SK-N-SH treated with all-trans-retinoic acid at 6 μM for 48 hours (cell line): ENCODE measurements around the gene RRP12.

ENCODE experiments used
- CSDC2 ChIP-seq: fragments of 250-450 bp; sonication (Bioruptor Pico); IDR thresholded peaks from 2 replicates; pipeline ENCODE4 v1.5.0; 2020; ENCODE audit warnings: mild to moderate bottlenecking, moderate library complexity
- GLIS3 ChIP-seq: fragments of 250-450 bp; sonication (Bioruptor Pico); IDR thresholded peaks from 2 replicates; pipeline ENCODE4 v1.5.0; 2020; ENCODE audit warnings: mild to moderate bottlenecking, moderate library complexity
- OSR1 ChIP-seq: fragments of 250-450 bp; sonication (Bioruptor Pico); IDR thresholded peaks from 2 replicates; pipeline ENCODE4 v1.8.0; 2022; ENCODE audit warnings: moderate library complexity, mild to moderate bottlenecking, inconsistent platforms
- PATZ1 ChIP-seq: fragments of 250-450 bp; sonication (Bioruptor Pico); IDR thresholded peaks from 2 replicates; pipeline ENCODE4 v1.8.0; 2020; ENCODE audit warnings: mild to moderate bottlenecking, moderate library complexity, borderline replicate concordance
- POU6F1 ChIP-seq: fragments of 250-450 bp; sonication (Bioruptor Pico); IDR thresholded peaks from 2 replicates; pipeline ENCODE4 v1.8.0; 2021; ENCODE audit warnings: low read depth, mild to moderate bottlenecking, moderate library complexity, borderline replicate concordance
- RARB ChIP-seq: fragments of 250-450 bp; sonication (Bioruptor Pico); IDR thresholded peaks from 2 replicates; pipeline ENCODE4 v1.8.0; 2021; ENCODE audit warnings: mild to moderate bottlenecking, moderate library complexity
- ZFP3 ChIP-seq: fragments of 250-450 bp; sonication (Bioruptor Pico); IDR thresholded peaks from 2 replicates; pipeline ENCODE4 v1.5.0; 2020; ENCODE audit warnings: mild to moderate bottlenecking, moderate library complexity
- ZNF565 ChIP-seq: fragments of 450-650 bp; formaldehyde crosslinking; conservative IDR thresholded peaks from 2 replicates; pipeline ENCODE4 v1.5.0; 2020; ENCODE audit warnings: low read depth, mild to moderate bottlenecking, moderate library complexity

GRCh38 chr10:97336446-97336845 lies 64.7 kb downstream of the RRP12 start:
- no peak for TF ChIP-seq ZFP3
- no peak for TF ChIP-seq POU6F1 (CRISPR knock-in tag)
- TF ChIP-seq PATZ1 (CRISPR knock-in tag): no peak
- TF ChIP-seq OSR1 (CRISPR knock-in tag): no peak
- TF ChIP-seq RARB (CRISPR knock-in tag): no peak
- no peak for TF ChIP-seq CSDC2 (CRISPR knock-in tag)
- no peak for TF ChIP-seq ZNF565 (CRISPR knock-in tag)
- no peak for TF ChIP-seq GLIS3 (CRISPR knock-in tag)
